ENCODE data around the gene ABTB1. TPM values are rescaled to one million over a fixed set of nuclear protein-coding genes. Genes with fewer than 3 reads are reported as not detected.

The ABTB1 gene
- total and polyA plus RNA-seq, 2 of the 13 experiments (the other 11 are each of a cell fraction or from before 2014, with no cell fraction given) = 0.42 to 14.5 TPM

GRCh38 chr3:127637546-127637945, 35.2 kb upstream of the ABTB1 start (continued):
- TF ChIP-seq ARID5B (CRISPR knock-in tag; IDR thresholded peaks at IDR 0.05) = no peak

- Histone ChIP-seq H3K4me1 (ENCODE audit: insufficient read depth, low read length) (no peaks in the 10 kb centered on the region), H3K27me3 (ENCODE audit: control insufficient read depth in 1 of 2, insufficient read depth in 2 of 2, low read length in 2 of 2) (no peaks in the 10 kb centered on the region), H3K4me3 (replicated peaks in 1 of 3; ENCODE audit: insufficient read depth in 1 of 3, low read depth in 2 of 3, low read length in 3 of 3) (no peak overlapping the region), H3K27ac (ENCODE audit: extremely low read length, insufficient read depth, low read length) (no peak overlapping the region), H3K4me2 (ENCODE audit: low read depth, low read length) (no peak overlapping the region), H3K9me3 (ENCODE audit: low read length) (no peaks in the 10 kb centered on the region), H3K79me2 (ENCODE audit: insufficient read depth, low read length) (no peaks in the 10 kb centered on the region), H4K20me1 (ENCODE audit: insufficient read depth, low read length) (no peaks in the 10 kb centered on the region), H3K36me3 (replicated peaks in 1 of 2; ENCODE audit: control insufficient read depth in 1 of 2, insufficient read depth in 2 of 2, low read length in 2 of 2) (peaks cover 0 to 3% of the 10 kb centered on the region in 2 experiments; a peak in 1 of 5 replicates), H3K9ac (ENCODE audit: insufficient read depth, low read depth, low read length) (no peak overlapping the region), H2AFZ (ENCODE audit: low read length) (no peak overlapping the region)
- in situ Hi-C loops (cut with HindIII; ENCODE audit: extremely low pct_ligation_motif_present, low pct_unique_long_range_greater_than_20kb) = no loop called here
- intact Hi-C loops (cut with micrococcal nuclease; ENCODE audit: unreplicated experiment) = no loop called here
- no peak for TF ChIP-seq RXRB (CRISPR knock-in tag; IDR thresholded peaks at IDR 0.05; ENCODE audit: borderline replicate concordance)
- TF ChIP-seq ZNF292 (CRISPR knock-in tag; IDR thresholded peaks at IDR 0.05; ENCODE audit: borderline replicate concordance, low read depth) = no peak
- TF ChIP-seq KDM5A (IDR thresholded peaks at IDR 0.05; ENCODE audit: borderline replicate concordance, low read length) = no peak
- no peak for TF ChIP-seq ZNF652 (CRISPR knock-in tag; IDR thresholded peaks at IDR 0.05; ENCODE audit: borderline replicate concordance, low read depth)
- no peak for TF ChIP-seq ZNF546 (CRISPR knock-in tag; conservative IDR thresholded peaks at IDR 0.05)
- no peak for TF ChIP-seq AHR (CRISPR knock-in tag; IDR thresholded peaks at IDR 0.05)
- no peak for TF ChIP-seq ZNF605 (CRISPR knock-in tag; IDR thresholded peaks at IDR 0.05)
- TF ChIP-seq MIER2 (CRISPR knock-in tag; IDR thresholded peaks at IDR 0.05) = no peak
- no peak for TF ChIP-seq ZNF414 (CRISPR knock-in tag; IDR thresholded peaks at IDR 0.05)
- TF ChIP-seq NPAS2 (CRISPR knock-in tag; IDR thresholded peaks at IDR 0.05; ENCODE audit: borderline replicate concordance) = no peak
- TF ChIP-seq ZNF746 (CRISPR knock-in tag; IDR thresholded peaks at IDR 0.05) = no peak
- no peak for TF ChIP-seq RNF219 (CRISPR knock-in tag; IDR thresholded peaks at IDR 0.05)
- TF ChIP-seq RORA (CRISPR knock-in tag; IDR thresholded peaks at IDR 0.05) = no peak
- TF ChIP-seq ZNF513 (CRISPR knock-in tag; conservative IDR thresholded peaks at IDR 0.05) = no peak
- ATAC-seq (no peak), FAIRE-seq (no peak), DNase-seq (ENCODE audit: low spot score) (no peak)
- no TSS peak for BruUV-seq (replicated peaks)
- CTCF ChIA-PET (ENCODE audit: low intra/inter-chr PET ratio, low total read pairs) = no interaction called here
- POLR2A ChIA-PET = no interaction called here
These were observed 34.8 kb upstream of the ABTB1 start for GRCh38 chr3:127637971-127638370.

All from HepG2 (cell line).